D721Med (cell line): Measurements from ENCODE around the gene RANBP1.

Experiments
- DNase-seq: peaks from one replicate; pipeline ENCODE4 v3.0.0; 2011; ENCODE audit warnings: low spot score; ENCODE audit not compliant: insufficient read length
- FAIRE-seq: peaks from 2 replicates; lab custom pipeline; 2011; peaks lifted over from hg19 to GRCh38; lab: Jason Lieb, UNC
- CTCF ChIP-seq: IDR thresholded peaks from 2 replicates; pipeline ENCODE4 v1.5.1; 2012; ENCODE audit warnings: mild to moderate bottlenecking, control low read depth; ENCODE audit not compliant: insufficient read depth; ENCODE audit errors: missing control alignments

The RANBP1 gene

GRCh38 chr22:20152464-20152890 lies 36.6 kb downstream of the RANBP1 start:
- no peak for FAIRE-seq
- no peak for DNase-seq
- no peak for TF ChIP-seq CTCF

- TF ChIP-seq CTCF = no peak
- DNase-seq (no peak), FAIRE-seq (no peak)
Measured at GRCh38 chr22:20153945-20154344, 38.0 kb downstream of the RANBP1 start.

- TF ChIP-seq CTCF = no peak
- FAIRE-seq (no peak), DNase-seq (no peak)
Measured at GRCh38 chr22:20154602-20155187, 38.8 kb downstream of the RANBP1 start.

- FAIRE-seq (no peak), DNase-seq (peak; percentile 94)
- TF ChIP-seq CTCF = no peak
Measured at GRCh38 chr22:20155330-20156041, 39.6 kb downstream of the RANBP1 start.

GRCh38 chr22:20156042-20156389 lies 40.1 kb downstream of the RANBP1 start:
- DNase-seq = no peak
- FAIRE-seq = no peak
- no peak for TF ChIP-seq CTCF

- no peak for FAIRE-seq
- peak; percentile 89 for DNase-seq
- TF ChIP-seq CTCF = peak; percentile 95
Measured at GRCh38 chr22:20156611-20157429, 40.9 kb downstream of the RANBP1 start.
